Tongue (tissue), 2 donors: Measurements from ENCODE around the gene NISCH. TPM values are rescaled to one million over a fixed set of nuclear protein-coding genes. Genes with fewer than 3 reads are reported as not detected.

Experiments used
- DNase-seq: peaks from one replicate; pipeline ENCODE4 v3.0.0-alpha.2; 2015
- total RNA-seq: library from RNA; depleted of rRNA; stranded (reverse); fragments of >200 nt; gene quantifications from one replicate; pipeline ENCODE4 v1.2.3, GENCODE V29; 2014

NISCH gene
- total RNA-seq, 1 donor from 2014 or later, result 82.2 TPM

DNA sequence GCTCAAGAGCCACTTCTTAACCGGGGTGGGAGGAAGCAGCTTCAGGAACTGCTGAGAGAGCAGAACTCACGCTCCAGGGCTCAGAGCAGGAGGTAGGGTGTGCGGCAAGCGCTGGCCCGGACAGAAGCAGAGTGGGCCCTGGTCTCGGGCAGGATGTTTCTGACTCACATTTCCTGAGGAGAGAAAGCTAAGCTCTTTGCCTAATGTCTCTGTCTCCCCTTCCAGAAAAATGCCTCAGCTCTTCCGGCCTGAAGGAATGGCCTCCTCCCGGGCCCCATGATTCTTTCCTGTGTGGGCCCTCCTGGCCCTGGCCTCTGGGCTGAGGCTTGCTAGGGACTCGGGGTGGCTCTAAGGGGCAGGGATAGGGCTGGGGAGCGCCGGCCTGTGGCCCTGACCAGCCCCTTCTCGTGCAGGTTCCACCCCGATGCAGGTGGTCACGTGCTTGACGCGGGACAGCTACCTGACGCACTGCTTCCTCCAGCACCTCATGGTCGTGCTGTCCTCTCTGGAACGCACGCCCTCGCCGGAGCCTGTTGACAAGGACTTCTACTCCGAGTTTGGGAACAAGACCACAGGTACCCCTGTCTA, 35.6 kb downstream of the NISCH start:
- DNase-seq, result no peak

DNA sequence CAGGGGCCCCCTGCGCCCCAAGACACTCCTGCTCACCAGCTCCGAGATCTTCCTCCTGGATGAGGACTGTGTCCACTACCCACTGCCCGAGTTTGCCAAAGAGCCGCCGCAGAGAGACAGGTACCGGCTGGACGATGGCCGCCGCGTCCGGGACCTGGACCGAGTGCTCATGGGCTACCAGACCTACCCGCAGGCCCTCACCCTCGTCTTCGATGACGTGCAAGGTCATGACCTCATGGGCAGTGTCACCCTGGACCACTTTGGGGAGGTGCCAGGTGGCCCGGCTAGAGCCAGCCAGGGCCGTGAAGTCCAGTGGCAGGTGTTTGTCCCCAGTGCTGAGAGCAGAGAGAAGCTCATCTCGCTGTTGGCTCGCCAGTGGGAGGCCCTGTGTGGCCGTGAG, 36.7 kb downstream of the NISCH start:
- no peak for DNase-seq

DNA sequence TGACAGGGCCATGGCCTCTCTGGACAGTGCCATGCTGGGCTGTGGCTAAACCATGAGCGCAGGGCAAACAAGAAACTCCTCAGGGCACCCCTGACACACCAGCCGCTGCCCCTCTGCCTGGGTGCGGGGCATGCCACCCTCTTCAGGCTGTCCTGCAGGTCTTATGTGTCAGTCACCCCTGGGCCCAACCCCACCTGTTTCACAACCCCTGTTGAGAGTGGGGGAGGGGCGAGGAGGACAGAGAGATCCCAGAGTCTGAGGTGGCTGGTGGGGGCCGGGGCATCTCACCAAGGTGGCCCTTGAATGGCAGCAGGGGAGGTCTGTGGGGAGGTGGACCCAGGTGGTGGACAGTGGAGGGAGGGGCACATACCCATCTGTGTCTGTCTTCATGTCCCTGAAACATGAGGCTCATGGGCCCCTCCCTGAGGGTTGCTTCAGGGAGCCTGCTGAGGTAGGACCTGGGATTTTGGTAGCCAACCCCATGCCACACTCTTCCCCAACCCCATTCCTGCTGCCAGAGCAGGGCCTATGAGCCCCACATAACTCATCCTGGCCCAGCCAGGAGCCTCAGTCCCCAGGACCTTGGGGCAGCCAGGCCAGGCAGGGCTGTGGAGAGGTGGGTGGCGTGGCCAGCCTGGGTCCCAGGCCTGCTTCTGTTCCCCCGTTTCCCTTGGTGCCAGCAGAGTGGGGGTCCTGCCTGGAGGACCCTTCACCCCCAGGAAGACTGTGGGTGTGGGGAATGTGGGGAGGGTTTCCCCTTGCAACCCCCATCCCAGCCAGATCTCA, 38.0 kb downstream of the NISCH start:
- no peak for DNase-seq

DNA sequence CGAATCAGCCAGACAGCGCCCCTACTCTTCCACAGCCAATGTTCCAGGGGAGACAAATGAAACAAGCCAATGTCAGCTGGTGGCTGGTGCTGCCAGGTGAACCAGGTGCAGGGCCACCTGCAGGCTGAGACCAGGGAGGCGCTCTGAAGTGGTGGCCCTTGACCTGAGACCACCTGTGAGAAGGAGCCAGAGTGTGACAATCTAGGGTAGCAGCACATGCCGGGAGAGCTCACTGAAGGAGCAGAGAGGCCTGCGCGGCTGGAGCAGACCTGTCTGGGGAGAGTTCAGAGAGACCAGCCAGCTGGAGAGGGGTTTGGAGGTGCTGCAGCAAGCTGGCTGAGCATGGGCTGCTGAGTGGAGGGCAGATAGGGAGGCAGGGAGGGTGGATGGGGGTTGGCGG, 39.0 kb downstream of the NISCH start:
- no peak for DNase-seq

DNA sequence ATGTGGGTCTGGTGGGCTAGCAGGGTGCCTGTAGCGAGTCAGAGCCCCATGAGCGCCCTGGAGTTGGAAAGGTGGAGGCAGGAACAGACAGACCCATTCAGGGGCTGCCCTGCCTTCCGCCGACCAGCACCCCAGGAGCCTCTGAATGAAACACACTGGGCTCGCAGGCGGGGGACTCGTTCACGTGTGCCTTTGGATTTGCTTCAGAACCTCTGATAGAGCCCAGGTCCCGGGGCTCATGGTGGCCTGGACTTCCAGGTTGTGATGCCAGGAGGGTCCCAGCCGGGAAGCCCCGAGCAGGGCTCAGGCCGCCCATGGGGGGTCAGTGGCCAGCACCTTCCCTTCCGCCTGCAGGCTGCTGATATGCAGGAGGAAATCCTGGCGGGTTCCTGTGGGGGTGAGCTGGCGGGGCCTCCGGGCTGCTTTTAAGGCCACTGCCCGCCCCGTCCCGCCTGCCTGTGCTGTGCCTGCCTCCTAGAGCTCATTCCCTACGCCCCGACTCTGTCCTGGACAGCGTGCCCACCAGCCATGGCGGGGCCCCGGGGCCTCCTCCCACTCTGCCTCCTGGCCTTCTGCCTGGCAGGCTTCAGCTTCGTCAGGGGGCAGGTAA, 39.6 kb downstream of the NISCH start, which contains the start of gene STAB1:
Gene STAB1 (plus strand): TSS at position 453 of the 610 bp plus-strand sequence. CDS start 76 bp downstream, at position 529.
- DNase-seq, result no peak

DNA sequence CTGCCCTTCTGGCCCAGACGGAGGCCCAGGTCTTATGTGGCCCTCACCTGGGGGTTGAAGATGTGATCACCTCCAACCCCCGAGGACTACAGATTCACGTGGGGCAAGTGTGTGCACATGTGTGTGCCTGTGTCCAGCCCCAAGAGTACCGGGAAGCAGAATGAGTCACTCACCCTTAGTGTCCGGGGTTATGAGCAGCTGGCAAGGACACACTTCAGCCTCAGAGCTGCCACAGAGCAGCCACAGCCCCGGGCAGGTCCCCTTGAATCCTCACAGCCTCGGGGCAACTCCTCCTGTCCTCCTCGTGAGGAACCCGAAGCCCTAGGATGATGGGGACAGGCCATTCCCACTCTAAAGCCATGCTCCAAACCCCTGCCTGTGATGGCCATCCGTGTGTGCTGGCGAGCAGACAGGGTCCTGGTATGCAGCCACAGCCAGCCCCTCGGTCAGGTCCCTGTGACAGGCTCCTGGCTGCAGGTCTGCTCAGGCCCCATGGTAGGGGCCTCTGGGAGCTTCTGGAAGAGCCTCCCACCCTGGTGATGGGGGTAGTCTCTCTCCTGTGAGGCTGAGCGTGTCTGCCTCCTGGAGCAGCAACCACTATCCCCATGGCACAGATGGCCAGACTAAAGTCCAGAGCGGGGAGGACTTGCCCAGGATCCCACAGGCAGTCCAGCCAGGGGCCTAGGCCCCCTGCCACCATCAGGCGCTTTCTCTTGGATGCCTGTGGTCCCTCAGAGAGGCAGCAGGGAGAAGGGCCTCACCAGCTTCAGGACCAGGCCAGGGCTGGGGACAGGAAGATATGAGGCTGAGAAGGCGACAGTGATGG, 40.6 kb downstream of the NISCH start:
- DNase-seq, result no peak

DNA sequence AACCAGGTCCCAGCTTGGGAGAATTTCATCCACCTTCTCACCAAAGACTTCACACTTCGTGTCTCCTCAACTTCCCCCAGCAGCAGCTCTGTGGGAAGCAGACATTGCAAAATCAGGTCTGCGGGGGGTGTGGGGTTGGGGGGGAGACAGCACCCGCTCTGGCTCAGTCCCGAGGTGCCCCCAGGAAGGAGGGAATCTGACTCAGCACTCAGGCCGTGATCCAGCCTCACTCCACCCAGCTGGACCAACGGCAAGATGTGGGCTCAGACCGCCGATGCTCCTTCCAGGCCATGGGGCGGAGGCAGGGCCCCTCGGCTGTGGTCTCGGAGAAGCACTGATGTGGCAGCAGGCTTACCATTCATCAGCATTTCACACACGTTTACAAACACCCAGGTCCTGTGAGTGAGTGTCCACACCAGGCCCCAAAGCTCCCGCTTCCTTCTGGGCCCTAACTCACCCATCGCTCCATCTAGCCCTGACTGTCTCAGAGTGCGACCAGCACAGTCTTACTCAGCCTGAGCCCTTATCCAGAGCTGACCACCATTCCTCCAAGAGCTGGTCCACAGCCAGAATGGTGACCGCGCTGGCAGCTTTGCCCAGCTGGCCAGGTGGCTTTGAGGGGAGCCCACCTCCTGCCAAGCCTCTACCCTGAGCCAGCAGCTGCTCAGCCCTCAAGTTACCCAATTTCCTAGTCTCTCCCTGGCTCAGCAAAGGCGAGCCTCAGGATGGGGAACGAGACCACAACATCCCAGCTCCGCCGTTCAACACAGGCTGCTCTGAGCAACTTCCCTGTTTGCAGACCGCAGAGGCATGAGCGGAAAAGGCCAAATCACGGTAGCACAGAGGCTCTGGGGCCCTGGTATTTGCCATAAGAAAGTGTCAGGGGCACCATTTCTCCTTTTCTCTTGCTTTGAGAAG, 43.0 kb downstream of the NISCH start:
- DNase-seq, result no peak

DNA sequence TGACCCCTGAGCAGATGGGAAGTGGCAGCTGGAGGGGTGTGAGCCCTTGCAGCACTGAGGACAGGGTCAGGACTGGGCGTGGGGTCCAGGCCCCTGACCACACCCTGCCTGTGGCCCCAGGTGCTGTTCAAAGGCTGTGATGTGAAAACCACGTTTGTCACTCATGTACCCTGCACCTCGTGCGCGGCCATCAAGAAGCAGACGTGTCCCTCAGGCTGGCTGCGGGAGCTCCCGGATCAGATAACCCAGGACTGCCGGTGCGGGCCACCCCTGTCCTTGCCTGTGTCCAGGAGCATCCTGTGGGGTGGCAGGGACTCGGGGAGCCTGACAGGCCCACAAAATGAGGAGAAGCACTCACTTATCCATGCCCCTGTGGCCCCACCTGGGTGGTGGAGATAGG, 45.6 kb downstream of the NISCH start:
- no peak for DNase-seq

DNA sequence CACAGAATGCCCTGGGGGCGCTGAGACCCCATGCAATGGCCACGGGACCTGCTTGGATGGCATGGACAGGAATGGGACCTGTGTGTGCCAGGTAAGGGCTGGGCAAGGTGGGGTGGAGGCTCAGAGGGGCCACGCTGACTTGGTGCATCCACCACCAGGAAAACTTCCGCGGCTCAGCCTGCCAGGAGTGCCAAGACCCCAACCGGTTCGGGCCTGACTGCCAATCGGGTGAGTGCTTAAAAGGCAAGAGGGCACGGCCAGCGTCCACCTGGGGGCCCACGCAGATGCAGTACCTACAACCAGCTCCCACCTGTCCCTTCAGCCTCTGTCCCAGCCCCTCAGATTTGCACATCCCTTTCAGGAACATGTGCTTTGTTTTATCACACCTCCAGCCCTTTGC, 46.6 kb downstream of the NISCH start:
- DNase-seq, result no peak

DNA sequence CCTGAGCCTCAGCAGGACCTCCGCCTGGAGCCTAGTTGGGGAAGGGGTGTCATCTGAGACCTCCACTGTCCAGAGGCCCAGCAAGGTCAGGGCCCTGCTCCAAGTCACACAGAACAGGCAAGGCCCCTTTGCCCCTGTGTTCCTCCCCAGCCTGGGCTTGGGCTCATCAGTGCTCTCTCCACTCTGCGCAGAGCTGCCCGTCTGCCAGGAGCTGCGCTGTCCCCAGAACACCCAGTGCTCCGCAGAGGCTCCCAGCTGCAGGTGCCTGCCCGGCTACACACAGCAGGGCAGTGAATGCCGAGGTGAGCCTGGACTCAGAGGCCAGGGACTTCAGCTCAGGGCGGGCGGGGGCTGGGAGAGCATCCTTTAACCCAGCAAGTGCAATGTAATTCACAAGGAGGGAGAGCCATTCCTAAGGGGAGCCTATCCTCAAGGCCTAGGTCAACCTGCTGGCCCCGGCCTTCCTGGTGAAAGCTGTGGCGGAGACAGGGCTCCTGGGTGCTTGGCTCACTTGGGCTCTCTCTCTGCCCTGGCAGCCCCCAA, 47.5 kb downstream of the NISCH start:
- no peak for DNase-seq

DNA sequence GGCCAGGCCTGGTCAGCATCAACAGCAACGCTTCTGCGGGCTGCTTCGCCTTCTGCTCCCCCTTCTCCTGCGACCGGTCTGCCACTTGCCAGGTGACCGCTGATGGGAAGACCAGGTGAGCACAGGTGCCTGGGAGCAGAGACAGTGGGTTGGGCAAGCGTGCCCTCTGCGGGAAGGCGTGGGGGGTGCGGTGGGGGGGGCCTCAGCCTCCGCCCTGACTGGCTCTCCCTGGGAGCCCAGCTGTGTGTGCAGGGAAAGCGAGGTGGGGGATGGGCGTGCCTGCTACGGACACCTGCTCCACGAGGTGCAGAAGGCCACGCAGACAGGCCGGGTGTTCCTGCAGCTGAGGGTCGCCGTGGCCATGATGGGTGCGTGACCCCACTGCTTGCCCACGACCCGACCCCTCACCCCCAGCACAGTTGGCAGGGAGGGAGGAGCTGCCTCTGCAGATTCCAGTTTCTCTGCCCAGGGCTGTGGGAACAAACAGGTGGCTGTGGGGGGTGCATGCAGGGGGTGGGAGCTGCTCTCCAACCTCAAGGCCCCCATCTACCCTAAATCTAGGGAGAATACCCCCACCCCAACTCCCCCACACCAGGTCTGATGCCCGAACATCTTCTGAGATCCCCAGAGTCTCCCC, 48.5 kb downstream of the NISCH start:
- no peak for DNase-seq

DNA sequence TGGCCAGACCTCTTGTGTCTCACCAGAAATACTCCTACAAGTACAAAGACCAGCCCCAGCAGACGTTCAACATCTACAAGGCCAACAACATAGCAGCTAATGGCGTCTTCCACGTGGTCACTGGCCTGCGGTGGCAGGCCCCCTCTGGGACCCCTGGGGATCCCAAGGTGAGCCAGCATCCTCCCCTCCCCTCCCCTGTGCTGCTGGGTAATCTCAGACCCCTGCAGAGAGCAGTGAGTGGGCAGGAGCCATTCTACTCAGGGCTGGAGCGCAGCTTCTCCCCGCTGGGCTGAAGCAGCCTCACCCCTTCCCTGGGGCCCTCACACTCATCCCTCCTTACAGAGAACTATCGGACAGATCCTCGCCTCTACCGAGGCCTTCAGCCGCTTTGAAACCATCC, 49.6 kb downstream of the NISCH start:
- no peak for DNase-seq

DNA sequence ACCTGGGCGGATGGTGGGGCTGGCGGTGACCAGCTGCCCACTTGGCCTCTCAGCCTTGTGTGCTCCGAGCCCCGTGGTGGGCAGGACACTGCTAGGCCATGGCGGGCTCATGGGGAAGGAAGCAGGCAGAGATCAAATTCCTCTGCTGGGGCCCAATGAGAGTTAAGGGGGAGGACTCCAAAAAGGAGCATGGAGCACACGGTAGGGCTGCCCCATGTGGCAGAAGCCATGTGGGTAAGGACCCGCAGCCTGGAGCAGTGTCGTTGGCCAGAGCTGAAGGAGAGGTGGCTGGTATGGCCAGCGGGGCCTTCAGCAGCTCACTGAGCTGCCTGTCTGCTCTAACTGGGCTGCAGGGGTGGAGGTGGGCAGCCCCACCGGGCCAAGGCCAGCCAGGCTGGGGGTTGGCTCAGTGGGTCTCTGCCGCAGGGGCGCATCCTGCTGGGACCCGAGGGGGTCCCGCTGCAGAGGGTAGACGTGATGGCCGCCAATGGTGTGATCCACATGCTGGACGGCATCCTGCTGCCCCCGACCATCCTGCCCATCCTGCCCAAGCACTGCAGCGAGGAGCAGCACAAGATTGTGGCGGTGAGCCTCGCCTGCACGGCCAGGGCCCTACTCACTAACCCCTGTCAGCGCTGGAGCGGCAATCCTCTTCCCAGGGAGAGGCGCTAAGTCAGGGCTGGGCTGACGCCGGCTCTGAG, 51.0 kb downstream of the NISCH start:
- no peak for DNase-seq

DNA sequence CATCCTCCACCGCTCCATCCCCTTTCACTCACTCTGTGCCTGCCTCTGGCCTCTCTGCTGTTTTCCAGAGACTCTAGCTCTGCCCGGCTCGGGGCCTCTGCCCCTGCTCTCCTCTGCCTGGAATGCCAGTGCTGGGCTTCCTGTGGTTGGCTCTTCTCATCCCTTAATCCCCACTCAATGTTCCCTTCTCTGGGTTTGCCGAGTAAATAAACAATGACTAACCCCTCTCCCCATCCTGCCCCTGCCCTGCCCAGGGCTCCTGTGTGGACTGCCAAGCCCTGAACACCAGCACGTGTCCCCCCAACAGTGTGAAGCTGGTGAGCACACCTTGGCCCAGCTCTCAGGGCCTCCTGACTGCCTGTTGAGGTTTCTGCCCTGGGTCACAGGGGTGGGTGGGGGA, 52.0 kb downstream of the NISCH start:
- DNase-seq, result no peak

DNA sequence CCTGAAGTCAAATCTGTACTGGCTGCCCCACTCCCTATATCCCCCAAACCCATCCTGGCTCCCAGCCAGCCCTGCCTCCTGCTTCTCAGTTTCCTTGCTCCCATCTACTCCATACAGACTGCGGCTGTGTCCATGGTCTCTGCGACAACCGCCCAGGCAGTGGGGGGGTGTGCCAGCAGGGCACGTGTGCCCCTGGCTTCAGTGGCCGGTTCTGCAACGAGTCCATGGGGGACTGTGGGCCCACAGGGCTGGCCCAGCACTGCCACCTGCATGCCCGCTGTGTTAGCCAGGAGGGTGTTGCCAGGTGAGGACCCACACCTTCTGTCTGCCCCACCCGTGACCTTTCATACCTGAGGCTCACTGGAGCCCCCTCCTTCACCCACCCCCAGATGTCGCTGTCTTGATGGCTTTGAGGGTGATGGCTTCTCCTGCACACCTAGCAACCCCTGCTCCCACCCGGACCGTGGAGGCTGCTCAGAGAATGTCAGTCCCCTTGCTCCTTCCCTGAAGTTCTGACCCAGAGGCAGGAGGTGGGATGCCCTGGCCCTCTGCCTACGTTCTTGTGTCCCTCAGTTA, 54.4 kb downstream of the NISCH start:
- no peak for DNase-seq

DNA sequence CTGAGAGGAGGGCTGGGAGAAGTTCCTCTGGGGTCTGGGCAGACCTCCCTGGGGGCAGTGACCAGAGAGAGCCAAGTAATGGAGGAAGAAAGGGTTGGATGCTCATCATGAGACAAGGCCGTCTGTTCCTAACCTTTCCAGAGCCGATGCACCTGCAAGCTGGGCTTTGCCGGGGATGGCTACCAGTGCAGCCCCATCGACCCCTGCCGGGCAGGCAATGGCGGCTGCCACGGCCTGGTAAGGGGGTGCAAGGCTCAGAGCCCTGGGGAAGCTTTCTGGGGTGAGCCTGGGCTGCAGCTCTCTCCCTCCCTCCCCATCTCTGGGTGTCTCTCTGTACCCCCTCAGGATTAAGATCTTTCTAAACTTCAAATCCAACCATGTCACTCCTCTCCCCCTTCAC, 56.1 kb downstream of the NISCH start:
- no peak for DNase-seq

DNA sequence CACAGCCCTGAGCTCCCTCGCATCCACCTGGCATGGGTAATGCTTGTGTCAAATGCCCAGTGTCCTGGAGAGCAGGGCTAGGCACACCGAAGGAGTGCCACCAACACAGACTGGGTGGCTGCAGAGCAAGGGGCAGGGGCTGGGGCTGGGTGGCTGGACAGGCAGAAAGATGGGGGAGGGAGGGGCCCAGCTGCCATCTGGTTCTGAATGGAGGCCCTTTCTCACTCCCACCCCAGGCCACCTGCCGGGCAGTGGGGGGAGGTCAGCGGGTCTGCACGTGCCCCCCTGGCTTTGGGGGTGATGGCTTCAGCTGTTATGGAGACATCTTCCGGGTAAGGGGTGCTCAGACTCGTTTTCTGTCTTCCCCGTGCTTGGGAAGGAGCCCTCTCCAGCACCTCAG, 56.7 kb downstream of the NISCH start:
- no peak for DNase-seq

DNA sequence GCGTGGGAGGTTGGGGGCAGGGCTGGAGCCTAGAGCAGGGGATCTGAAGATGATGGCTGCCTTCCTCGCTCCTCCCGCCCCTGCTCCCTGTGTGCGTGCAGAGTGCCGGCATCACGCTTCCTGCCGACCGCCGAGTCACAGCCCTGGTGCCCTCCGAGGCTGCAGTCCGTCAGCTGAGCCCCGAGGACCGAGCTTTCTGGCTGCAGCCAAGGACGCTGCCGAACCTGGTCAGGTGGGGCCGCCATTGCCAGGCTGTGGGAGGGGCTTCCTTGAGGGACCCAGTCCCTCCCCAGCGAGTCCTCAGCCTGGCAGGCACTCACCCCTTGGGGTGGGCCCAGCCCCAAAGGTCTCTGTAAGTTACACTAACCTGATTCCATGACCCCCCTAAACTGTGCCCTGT, 57.3 kb downstream of the NISCH start:
- no peak for DNase-seq

DNA sequence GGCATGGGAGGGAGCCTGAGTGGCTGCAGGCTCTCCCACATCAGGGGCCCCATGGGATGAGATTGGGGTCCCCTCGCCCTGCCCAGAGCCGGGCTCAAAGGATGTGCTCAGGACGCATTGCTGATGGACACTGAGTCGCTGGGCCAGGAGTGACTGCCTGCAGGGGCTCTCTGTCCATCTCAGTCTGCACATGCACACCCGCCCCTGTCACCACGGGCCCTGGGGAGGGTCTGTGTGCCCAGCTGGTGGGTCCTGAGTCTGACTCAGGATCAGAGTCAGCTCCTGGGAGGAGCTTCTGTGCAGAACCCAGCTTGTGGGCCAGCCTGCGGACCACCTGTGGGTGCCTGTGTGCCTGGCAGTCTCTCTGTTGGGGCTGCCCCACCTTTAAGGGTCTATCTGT, 57.9 kb downstream of the NISCH start:
- no peak for DNase-seq

DNA sequence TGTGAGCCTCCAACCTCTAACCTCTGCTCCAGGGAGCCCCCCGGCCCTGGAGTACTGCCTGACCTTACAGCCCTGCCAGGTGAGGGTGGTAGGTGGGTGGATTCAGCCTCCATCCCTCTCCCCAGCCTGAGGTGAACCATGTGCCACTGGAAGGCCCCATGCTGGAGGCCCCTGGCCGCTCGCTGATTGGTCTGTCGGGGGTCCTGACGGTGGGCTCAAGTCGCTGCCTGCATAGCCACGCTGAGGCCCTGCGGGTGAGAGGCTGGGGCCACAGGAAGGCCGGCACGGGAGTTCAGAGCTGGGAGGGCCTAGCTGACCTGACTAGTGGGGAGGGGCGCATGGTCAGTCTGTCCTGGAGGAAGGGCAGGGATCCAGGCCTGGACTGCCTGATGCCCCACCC, 59.2 kb downstream of the NISCH start:
- DNase-seq, result no peak
